Smooth muscle cell (in vitro differentiated cells): ENCODE measurements around the gene ATG13. TPM values are rescaled to one million over a fixed set of nuclear protein-coding genes. Genes with fewer than 3 reads are reported as not detected.

Source experiments
- DNase-seq: peaks from one replicate; lab custom pipeline; 2025; ENCODE audit not compliant: unreplicated experiment; lab: John Stamatoyannopoulos, UW
- H2AFZ ChIP-seq: fragments of 200-600 bp; sonication (generic); 2 replicates; pipeline ENCODE4 v1.6.0; 2016; ENCODE audit warnings: antibody characterized with exemption, low read depth, mild to moderate bottlenecking
- H3F3A ChIP-seq: fragments of 200-600 bp; sonication (generic); 2 replicates; pipeline ENCODE4 v1.6.0; 2017; ENCODE audit warnings: antibody characterized with exemption, low read depth
- H3K27ac ChIP-seq: fragments of 200-600 bp; sonication (generic); 2 replicates; pipeline ENCODE4 v1.5.1; 2016; ENCODE audit warnings: low read depth, mild to moderate bottlenecking
- H3K27me3 ChIP-seq: fragments of 200-600 bp; sonication (generic); 2 replicates; pipeline ENCODE4 v1.6.1; 2016; ENCODE audit warnings: low read depth, mild to moderate bottlenecking
- H3K36me3 ChIP-seq: fragments of 200-600 bp; sonication (generic); 2 replicates; pipeline ENCODE4 v1.5.1; 2016; ENCODE audit warnings: low read depth
- H3K4me1 ChIP-seq: fragments of 200-600 bp; sonication (generic); 2 replicates; pipeline ENCODE4 v1.5.1; 2016; ENCODE audit warnings: low read depth
- H3K4me2 ChIP-seq: fragments of 200-600 bp; sonication (generic); 2 replicates; pipeline ENCODE4 v1.6.0; 2016; ENCODE audit warnings: mild to moderate bottlenecking
- H3K4me3 ChIP-seq: fragments of 200-600 bp; sonication (generic); 2 replicates; pipeline ENCODE4 v1.5.1; 2016; ENCODE audit warnings: mild to moderate bottlenecking
- H3K79me2 ChIP-seq: fragments of 200-600 bp; sonication (generic); 2 replicates; pipeline ENCODE4 v1.6.0; 2016; ENCODE audit warnings: low read depth, mild to moderate bottlenecking
- H3K9ac ChIP-seq: fragments of 200-600 bp; sonication (generic); 2 replicates; pipeline ENCODE4 v1.6.0; 2016; ENCODE audit warnings: low read depth
- H3K9me3 ChIP-seq: fragments of 200-600 bp; sonication (generic); replicated peaks from 2 replicates; pipeline ENCODE4 v1.5.1; 2016; ENCODE audit warnings: low read depth
- H4K20me1 ChIP-seq: fragments of 200-600 bp; sonication (generic); 2 replicates; pipeline ENCODE4 v1.6.0; 2016; ENCODE audit warnings: low read depth
- CTCF ChIP-seq: fragments of 200-600 bp; sonication (generic); IDR thresholded peaks from 2 replicates; pipeline ENCODE4 v1.5.1; 2017; ENCODE audit warnings: borderline replicate concordance, mild to moderate bottlenecking, antibody characterized with exemption; ENCODE audit not compliant: insufficient read depth, poor library complexity, severe bottlenecking
- WGBS: methylation state at CpG from one replicate; pipeline ENCODE4 v1.1.7; 2016; ENCODE audit warnings: low lambda C conversion rate; 5-methylcytosine and 5-hydroxymethylcytosine counted together
- polyA plus RNA-seq: library from polyadenylated mRNA; unstranded; fragments of >200 nt; fragmentation: Nextera tagmentation; extraction: Ambion mirVana; gene quantifications from 2 replicates; pipeline ENCODE4 v1.2.1, GENCODE V29; 2016
- total RNA-seq: library from RNA; depleted of rRNA; stranded (reverse); fragments of >200 nt; gene quantifications from 2 replicates; pipeline ENCODE4 v1.2.3, GENCODE V29; 2014

ATG13 gene
- total and polyA plus RNA-seq, 2 experiments from 2014 or later, result 66.3 to 96.5 TPM

- Histone ChIP-seq H4K20me1 (peaks cover 14% of the 10 kb centered on the region), H3K27ac (peak overlapping the region; percentile 79), H3K36me3 (no peaks in the 10 kb centered on the region), H3K79me2 (peaks cover 18% of the 10 kb centered on the region), H3K4me2 (no peak overlapping the region), H3K4me3 (no peak overlapping the region), H3K27me3 (no peaks in the 10 kb centered on the region), H2AFZ (no peak overlapping the region), H3K4me1 (peaks cover 5% of the 10 kb centered on the region), H3K9ac (no peak overlapping the region), H3K9me3 (no peaks in the 10 kb centered on the region), H3F3A (peaks cover under 1% of the 10 kb centered on the region)
- no peak for TF ChIP-seq CTCF
- WGBS, result 94% methylated on average over 7 of the region's 7 CpGs
- DNase-seq, result no peak
Measured at GRCh38 chr11:46694607-46695006, 77.3 kb downstream of the ATG13 start.

- H3F3A ChIP-seq, result peaks cover 8% of the 10 kb centered on the region
- H3K27me3 ChIP-seq, result no peaks in the 10 kb centered on the region
- peak overlapping the region; percentile 79 for H3K27ac ChIP-seq
- H3K4me3 ChIP-seq, result no peak overlapping the region
- H3K4me1 ChIP-seq, result peaks cover 8% of the 10 kb centered on the region
- TF ChIP-seq CTCF, result no peak
- 96% methylated on average over 12 of the region's 12 CpGs for WGBS
- no peaks in the 10 kb centered on the region for H3K36me3 ChIP-seq
- H3K79me2 ChIP-seq, result peaks cover 23% of the 10 kb centered on the region
- no peak for DNase-seq
- H4K20me1 ChIP-seq, result peaks cover 14% of the 10 kb centered on the region
- H3K9ac ChIP-seq, result no peak overlapping the region
- no peak overlapping the region for H2AFZ ChIP-seq
- no peak overlapping the region for H3K4me2 ChIP-seq
- H3K9me3 ChIP-seq, result no peaks in the 10 kb centered on the region
Measured at GRCh38 chr11:46695345-46696211, 78.2 kb downstream of the ATG13 start.

DNA sequence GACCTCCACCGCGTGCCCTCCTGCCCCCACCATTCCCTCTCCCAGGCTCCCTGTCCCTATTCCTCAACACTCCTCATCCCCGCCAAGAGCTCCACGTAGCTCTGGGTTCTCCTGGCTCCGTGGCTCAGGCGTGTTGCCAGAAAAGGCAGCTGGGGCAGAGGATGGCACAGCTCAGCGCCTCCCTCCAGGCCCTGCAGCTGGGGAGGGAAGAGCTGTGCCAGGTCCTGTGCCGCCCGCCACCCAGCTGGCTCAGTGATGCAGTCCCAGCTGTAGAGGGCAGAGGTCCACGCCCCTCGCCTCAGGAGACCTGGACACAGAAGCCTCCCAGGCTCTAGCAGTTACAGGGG, 78.8 kb downstream of the ATG13 start:
- H3K27ac ChIP-seq, result no peak overlapping the region
- H4K20me1 ChIP-seq, result peaks cover 14% of the 10 kb centered on the region
- peaks cover 8% of the 10 kb centered on the region for H3F3A ChIP-seq
- no peak overlapping the region for H3K9ac ChIP-seq
- H3K27me3 ChIP-seq, result no peaks in the 10 kb centered on the region
- no peak overlapping the region for H2AFZ ChIP-seq
- H3K4me2 ChIP-seq, result no peak overlapping the region
- peaks cover 8% of the 10 kb centered on the region for H3K4me1 ChIP-seq
- no peak overlapping the region for H3K4me3 ChIP-seq
- DNase-seq, result no peak
- H3K36me3 ChIP-seq, result no peaks in the 10 kb centered on the region
- TF ChIP-seq CTCF, result no peak
- no peaks in the 10 kb centered on the region for H3K9me3 ChIP-seq
- WGBS, result 96% methylated on average over 11 of the region's 11 CpGs
- peaks cover 26% of the 10 kb centered on the region for H3K79me2 ChIP-seq

- peak overlapping the region; percentile 96 for H3K27ac ChIP-seq
- H3K27me3 ChIP-seq, result no peaks in the 10 kb centered on the region
- H3K36me3 ChIP-seq, result no peaks in the 10 kb centered on the region
- WGBS, result 45% methylated on average over 3 of the region's 3 CpGs
- H3K9ac ChIP-seq, result no peak overlapping the region
- peaks cover 8% of the 10 kb centered on the region for H3K4me1 ChIP-seq
- peaks cover 37% of the 10 kb centered on the region for H3K79me2 ChIP-seq
- peaks cover 8% of the 10 kb centered on the region for H3F3A ChIP-seq
- peak overlapping the region; percentile 11 for H3K4me2 ChIP-seq
- H4K20me1 ChIP-seq, result peaks cover 14% of the 10 kb centered on the region
- no peak overlapping the region for H3K4me3 ChIP-seq
- H2AFZ ChIP-seq, result no peak overlapping the region
- H3K9me3 ChIP-seq, result no peaks in the 10 kb centered on the region
- no peak for TF ChIP-seq CTCF
- DNase-seq, result no peak
Measured at GRCh38 chr11:46697303-46697702, 80.0 kb downstream of the ATG13 start.
